B cell (primary cell): Measurements from ENCODE around the gene PRODH2.

Experiments used
- EZH2 ChIP-seq: IDR thresholded peaks from 2 replicates; pipeline ENCODE4 v1.6.1; 2012; ENCODE audit warnings: borderline replicate concordance, low read depth, mild to moderate bottlenecking, moderate library complexity, low read length; ENCODE audit not compliant: insufficient read depth, poor library complexity, severe bottlenecking
- TF ChIP-seq, protein P1 (sequence below): fragments of 200-600 bp; IDR thresholded peaks from one replicate; pipeline ENCODE4 v1.8.0; 2022; ENCODE audit warnings: antibody characterized with exemption, mild to moderate bottlenecking

DNA sequence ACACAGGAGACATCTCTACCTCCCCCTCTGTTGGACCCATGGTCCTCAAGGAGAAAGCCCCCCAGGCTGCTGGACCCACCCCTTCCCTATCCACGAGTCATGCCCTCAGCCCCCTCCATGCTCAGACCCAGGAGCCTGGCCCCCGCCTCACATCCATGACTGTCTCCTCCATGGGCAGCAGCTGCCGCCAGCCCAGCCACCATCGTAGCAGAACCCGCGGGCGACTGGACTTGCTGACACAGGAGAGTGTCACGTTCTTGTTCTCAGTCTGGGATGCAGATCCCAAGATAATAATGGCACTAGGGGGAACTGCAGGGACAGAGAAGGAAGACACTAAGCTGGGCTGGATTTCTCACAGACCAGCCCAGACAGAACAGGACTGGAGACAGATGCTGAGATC lies 35.8 kb upstream of the PRODH2 start:
- TF ChIP-seq, protein P1, sequence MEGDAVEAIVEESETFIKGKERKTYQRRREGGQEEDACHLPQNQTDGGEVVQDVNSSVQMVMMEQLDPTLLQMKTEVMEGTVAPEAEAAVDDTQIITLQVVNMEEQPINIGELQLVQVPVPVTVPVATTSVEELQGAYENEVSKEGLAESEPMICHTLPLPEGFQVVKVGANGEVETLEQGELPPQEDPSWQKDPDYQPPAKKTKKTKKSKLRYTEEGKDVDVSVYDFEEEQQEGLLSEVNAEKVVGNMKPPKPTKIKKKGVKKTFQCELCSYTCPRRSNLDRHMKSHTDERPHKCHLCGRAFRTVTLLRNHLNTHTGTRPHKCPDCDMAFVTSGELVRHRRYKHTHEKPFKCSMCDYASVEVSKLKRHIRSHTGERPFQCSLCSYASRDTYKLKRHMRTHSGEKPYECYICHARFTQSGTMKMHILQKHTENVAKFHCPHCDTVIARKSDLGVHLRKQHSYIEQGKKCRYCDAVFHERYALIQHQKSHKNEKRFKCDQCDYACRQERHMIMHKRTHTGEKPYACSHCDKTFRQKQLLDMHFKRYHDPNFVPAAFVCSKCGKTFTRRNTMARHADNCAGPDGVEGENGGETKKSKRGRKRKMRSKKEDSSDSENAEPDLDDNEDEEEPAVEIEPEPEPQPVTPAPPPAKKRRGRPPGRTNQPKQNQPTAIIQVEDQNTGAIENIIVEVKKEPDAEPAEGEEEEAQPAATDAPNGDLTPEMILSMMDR: no peak
- TF ChIP-seq EZH2: no peak
